ENCODE measurements around the gene FAM209A.
A peak's percentile ranks its signal among the peaks of the same experiment; 100 is the strongest.
"Not testable (repeated sequence)": the region's sequence is repeated elsewhere in the genome, so short reads cannot be mapped to it uniquely, and the experiment has no call there.

FAM209A gene, protein sequence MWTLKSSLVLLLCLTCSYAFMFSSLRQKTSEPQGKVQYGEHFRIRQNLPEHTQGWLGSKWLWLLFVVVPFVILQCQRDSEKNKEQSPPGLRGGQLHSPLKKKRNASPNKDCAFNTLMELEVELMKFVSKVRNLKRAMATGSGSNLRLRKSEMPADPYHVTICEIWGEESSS

GRCh38 chr20:56524444-56524843 is at the start of gene FAM209A:
FAM209A (plus strand) TSS chr20:56524744; CDS start chr20:56524809, 65 bp downstream.
- DNase-seq (ENCODE audit: low read depth); H3K4me3 ChIP-seq (ENCODE audit: low read depth, low read length); in situ Hi-C loops (cut with HindIII; ENCODE audit: low sequenced_read_pairs): not testable (repeated sequence)

DNA sequence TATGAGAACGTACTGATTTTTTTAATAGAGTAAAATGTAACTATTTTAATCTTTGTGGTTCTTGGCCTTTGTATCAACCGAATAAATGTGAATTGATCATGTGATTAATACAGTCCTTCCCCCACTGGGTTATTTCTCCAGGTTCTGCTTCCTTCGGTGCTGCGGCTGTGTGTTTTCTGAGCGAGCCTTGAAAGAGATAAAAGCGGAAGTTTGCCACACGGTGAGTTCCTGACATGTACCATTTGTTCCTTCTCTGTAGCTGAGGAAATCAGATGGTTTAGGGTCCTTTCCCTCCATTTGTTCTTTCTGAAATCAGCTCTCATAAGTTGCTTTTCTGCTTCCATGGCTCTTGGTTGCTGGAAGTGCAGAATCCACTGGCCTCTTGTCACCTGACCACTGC is 40.6 kb upstream of the FAM209A start:
- H3K4me3 ChIP-seq (ENCODE audit: low read depth, low read length) = no peak overlapping the region
- in situ Hi-C loops (cut with HindIII; ENCODE audit: low sequenced_read_pairs) = no loop called here
- TF ChIP-seq, protein P1, sequence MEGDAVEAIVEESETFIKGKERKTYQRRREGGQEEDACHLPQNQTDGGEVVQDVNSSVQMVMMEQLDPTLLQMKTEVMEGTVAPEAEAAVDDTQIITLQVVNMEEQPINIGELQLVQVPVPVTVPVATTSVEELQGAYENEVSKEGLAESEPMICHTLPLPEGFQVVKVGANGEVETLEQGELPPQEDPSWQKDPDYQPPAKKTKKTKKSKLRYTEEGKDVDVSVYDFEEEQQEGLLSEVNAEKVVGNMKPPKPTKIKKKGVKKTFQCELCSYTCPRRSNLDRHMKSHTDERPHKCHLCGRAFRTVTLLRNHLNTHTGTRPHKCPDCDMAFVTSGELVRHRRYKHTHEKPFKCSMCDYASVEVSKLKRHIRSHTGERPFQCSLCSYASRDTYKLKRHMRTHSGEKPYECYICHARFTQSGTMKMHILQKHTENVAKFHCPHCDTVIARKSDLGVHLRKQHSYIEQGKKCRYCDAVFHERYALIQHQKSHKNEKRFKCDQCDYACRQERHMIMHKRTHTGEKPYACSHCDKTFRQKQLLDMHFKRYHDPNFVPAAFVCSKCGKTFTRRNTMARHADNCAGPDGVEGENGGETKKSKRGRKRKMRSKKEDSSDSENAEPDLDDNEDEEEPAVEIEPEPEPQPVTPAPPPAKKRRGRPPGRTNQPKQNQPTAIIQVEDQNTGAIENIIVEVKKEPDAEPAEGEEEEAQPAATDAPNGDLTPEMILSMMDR (IDR thresholded peaks at IDR 0.05; ENCODE audit: low read depth, low read length, missing control alignments) = no peak
- no peak for DNase-seq (ENCODE audit: low read depth)

- no peak for DNase-seq (ENCODE audit: low read depth)
- in situ Hi-C loops (cut with HindIII; ENCODE audit: low sequenced_read_pairs) = no loop called here
- H3K4me3 ChIP-seq (ENCODE audit: low read depth, low read length) = no peak overlapping the region
- TF ChIP-seq, protein P1 (IDR thresholded peaks at IDR 0.05; ENCODE audit: low read depth, low read length, missing control alignments) = no peak
Observed at GRCh38 chr20:56487216-56487615, 37.3 kb upstream of the FAM209A start.

GRCh38 chr20:56488566-56488965 is 36.0 kb upstream of the FAM209A start:
- in situ Hi-C loops (cut with HindIII; ENCODE audit: low sequenced_read_pairs) = no loop called here

DNA sequence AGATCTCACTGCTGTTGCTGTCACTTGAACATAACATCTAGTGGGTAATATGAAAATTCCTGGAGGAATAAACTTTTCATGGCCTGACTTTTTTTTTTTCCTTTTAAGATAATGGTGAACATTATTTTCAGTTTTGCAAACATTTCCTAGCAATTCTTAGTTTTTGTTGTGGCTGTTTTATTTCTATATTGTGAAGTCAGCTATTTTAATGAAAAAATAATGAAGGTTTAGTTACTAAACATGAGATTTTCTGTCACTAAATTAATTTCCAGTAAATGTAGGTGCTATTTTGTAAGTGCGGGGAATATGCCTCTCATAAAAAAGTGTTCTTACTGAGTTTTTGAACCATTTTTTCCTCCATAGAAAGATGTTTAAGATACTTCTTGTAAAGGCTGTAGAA is 23.4 kb upstream of the FAM209A start:
- TF ChIP-seq, protein P1 (IDR thresholded peaks at IDR 0.05; ENCODE audit: low read depth, low read length, missing control alignments) = no peak
- H3K4me3 ChIP-seq (ENCODE audit: low read depth, low read length) = no peak overlapping the region
- DNase-seq (ENCODE audit: low read depth) = no peak
- in situ Hi-C loops (cut with HindIII; ENCODE audit: low sequenced_read_pairs) = no loop called here

More at GRCh38 chr20:56488566-56488965, 36.0 kb upstream of the FAM209A start:
- TF ChIP-seq, protein P1 (IDR thresholded peaks at IDR 0.05; ENCODE audit: low read depth, low read length, missing control alignments) = no peak
- H3K4me3 ChIP-seq (ENCODE audit: low read depth, low read length) = no peak overlapping the region
- no peak for DNase-seq (ENCODE audit: low read depth)

DNA sequence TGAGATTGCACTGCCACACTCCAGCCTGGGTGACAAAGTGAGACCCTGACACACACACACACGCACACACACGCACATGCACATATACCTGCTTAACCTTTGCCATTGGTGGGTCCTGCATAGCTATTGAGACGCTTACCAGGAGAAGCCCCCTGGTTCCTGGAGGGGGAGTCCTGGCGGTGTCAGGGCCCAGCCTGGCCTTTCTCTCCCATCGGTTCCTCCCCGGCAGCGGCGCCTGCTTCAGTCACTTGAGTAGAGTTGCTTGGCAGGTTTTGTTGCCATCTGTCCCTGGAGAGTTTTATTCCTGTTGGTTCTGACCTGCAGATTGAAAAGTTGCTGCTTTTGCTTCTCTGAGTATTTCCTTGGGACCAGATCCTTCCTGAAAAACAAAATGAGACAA is 20.6 kb upstream of the FAM209A start:
- TF ChIP-seq, protein P1 (IDR thresholded peaks at IDR 0.05; ENCODE audit: low read depth, low read length, missing control alignments) = no peak
- in situ Hi-C loops (cut with HindIII; ENCODE audit: low sequenced_read_pairs) = no loop called here
- no peak for DNase-seq (ENCODE audit: low read depth)
- H3K4me3 ChIP-seq (ENCODE audit: low read depth, low read length) = no peak overlapping the region

GRCh38 chr20:56504373-56505005 is 20.1 kb upstream of the FAM209A start:
- H3K4me3 ChIP-seq (ENCODE audit: low read depth, low read length) = no peak overlapping the region
- TF ChIP-seq, protein P1 (IDR thresholded peaks at IDR 0.05; ENCODE audit: low read depth, low read length, missing control alignments) = peak; percentile 62
- in situ Hi-C loops (cut with HindIII; ENCODE audit: low sequenced_read_pairs) = no loop called here
- DNase-seq (ENCODE audit: low read depth) = no peak
